K562 (cell line): ENCODE measurements around the gene RNF11. TPM values are rescaled to one million over a fixed set of nuclear protein-coding genes. Genes with fewer than 3 reads are reported as not detected.

Source experiments
- ATAC-seq: fragments of 200-7000 bp; cut with Tn5 transposase; 3 replicates; pipeline ENCODE4 v1.9.1; 2020; ENCODE audit warnings: moderate library complexity
- BruUV-seq: library from RNA; stranded (reverse); fragments of 400-500 nt; replicated peaks from 2 replicates; lab custom pipeline; 2021; lab: Mats Ljungman, UMichigan
- CTCF ChIA-PET: fragments of 300-600 bp; formaldehyde crosslinking; extraction: SDS; loops from one replicate; lab custom pipeline; 2021; ENCODE audit warnings: low intra/inter-chr PET ratio; lab: Yijun Ruan, JAX
- POLR2A ChIA-PET: fragments of 300-600, 350-650 bp; sonication (Branson Sonifier 250); formaldehyde crosslinking; extraction: SDS; loops from one replicate; lab custom pipeline; 2021; ENCODE audit warnings: antibody characterized with exemption, inconsistent platforms; lab: Yijun Ruan, JAX
- DNase-seq, 4 experiments: peaks; one replicate each; pipeline versions ENCODE4 v3.0.0 to v3.0.0-alpha.2; 2011 to 2018; ENCODE audit warnings: low spot score in 3 of 4, mixed read lengths in 3 of 4; ENCODE audit errors: extremely low read depth in 1 of 4
- FAIRE-seq: peaks from 2 replicates; lab custom pipeline; 2011; peaks lifted over from hg19 to GRCh38; lab: Jason Lieb, UNC
- H2AFZ ChIP-seq: 2 replicates; pipeline ENCODE4 v1.6.0; 2011; ENCODE audit warnings: low read depth, low read length, control low read depth, inconsistent platforms
- H3K27ac ChIP-seq: fragments of 200-600 bp; 3 replicates; pipeline ENCODE4 v1.8.0; 2011; ENCODE audit warnings: low read depth, mild to moderate bottlenecking, control low read depth, inconsistent platforms, low read length, moderate library complexity, mixed read lengths; ENCODE audit errors: extremely low read depth
- H3K27me3 ChIP-seq, 2 experiments: fragments of 300-600 bp in 1 of 2; 2 replicates in 1 of 2; 3 replicates in 1 of 2; pipeline versions ENCODE4 v1.6.0 to v1.8.0; 2011; ENCODE audit warnings: inconsistent platforms in 2 of 2, low read length in 2 of 2, mild to moderate bottlenecking in 1 of 2, mixed read lengths in 1 of 2, moderate library complexity in 1 of 2; ENCODE audit not compliant: control insufficient read depth in 2 of 2, insufficient read depth in 2 of 2
- H3K36me3 ChIP-seq: fragments of 300-600 bp; 3 replicates; pipeline ENCODE4 v1.8.0; 2011; ENCODE audit warnings: mild to moderate bottlenecking, low read length, inconsistent platforms; ENCODE audit not compliant: control insufficient read depth, insufficient read depth
- H3K4me1 ChIP-seq, 2 experiments: fragments of 200-600 bp in 1 of 2; replicated peaks in 1 of 2; 2 replicates in 1 of 2; 3 replicates in 1 of 2; pipeline versions ENCODE4 v1.5.1 to v1.8.0; 2011; ENCODE audit warnings: inconsistent platforms in 2 of 2, low read length in 2 of 2, mild to moderate bottlenecking in 1 of 2, mixed read lengths in 1 of 2, moderate library complexity in 1 of 2; ENCODE audit not compliant: control insufficient read depth in 2 of 2, insufficient read depth in 2 of 2
- H3K4me2 ChIP-seq: 2 replicates; pipeline ENCODE4 v1.6.1; 2011; ENCODE audit warnings: low read length, control low read depth, inconsistent platforms, mixed read lengths; ENCODE audit not compliant: insufficient read depth
- H3K4me3 ChIP-seq: fragments of 200-600 bp; sonication (generic), shearing (Covaris generic); 2 replicates; pipeline ENCODE4 v1.5.1; 2016; ENCODE audit warnings: control low read depth, inconsistent platforms
- H3K79me2 ChIP-seq: fragments of 200-600 bp; 3 replicates; pipeline ENCODE4 v1.8.0; 2011; ENCODE audit warnings: low read length, inconsistent platforms; ENCODE audit not compliant: control insufficient read depth, insufficient read depth
- H3K9ac ChIP-seq, 2 experiments: 2 replicates each; pipeline versions ENCODE4 v1.6.0 to v1.6.1; 2011; ENCODE audit warnings: low read depth in 2 of 2, low read length in 2 of 2, control low read depth in 1 of 2, inconsistent platforms in 1 of 2, mild to moderate bottlenecking in 1 of 2, mixed read lengths in 1 of 2; ENCODE audit not compliant: insufficient read depth in 1 of 2
- H3K9me1 ChIP-seq: one replicate; pipeline ENCODE4 v1.6.0; 2011; ENCODE audit warnings: inconsistent platforms, mild to moderate bottlenecking, low read length, moderate library complexity; ENCODE audit not compliant: control insufficient read depth, insufficient read depth
- H3K9me3 ChIP-seq: replicated peaks from 2 replicates; pipeline ENCODE4 v1.5.1; 2011; ENCODE audit warnings: low read depth, low read length, inconsistent platforms; ENCODE audit not compliant: control insufficient read depth, insufficient read depth
- H4K20me1 ChIP-seq: replicated peaks from 2 replicates; pipeline ENCODE4 v1.6.1; 2011; ENCODE audit warnings: low read length, inconsistent platforms, mixed read lengths; ENCODE audit not compliant: control insufficient read depth, insufficient read depth
- ZKSCAN3 ChIP-seq: fragments of 250-450 bp; sonication (Bioruptor Pico); IDR thresholded peaks from 2 replicates; pipeline ENCODE4 v1.4.0; 2020
- WGBS: fragments of 100-300 bp; shearing (Covaris generic); methylation state at CpG from one replicate; pipeline ENCODE4 v1.1.6; 2016; ENCODE audit warnings: low coverage, mixed read lengths; ENCODE audit not compliant: insufficient coverage; ENCODE audit errors: missing lambda C conversion rate; 5-methylcytosine and 5-hydroxymethylcytosine counted together
- in situ Hi-C: fragments of 300-500 bp; cut with MboI; formaldehyde crosslinking; loops from 4 replicates; pipeline ENCODE4 v1.15.0; 2018; ENCODE audit warnings: inconsistent platforms, mixed read lengths
- intact Hi-C: fragments of 100-400 bp; cut with micrococcal nuclease; formaldehyde crosslinking; loops from 2 replicates; pipeline ENCODE4 v1.14.2; 2022
- polyA plus RNA-seq, 8 experiments: library from polyadenylated mRNA; depleted of rRNA in 4 of 8; stranded (reverse) in 5 of 8; unstranded in 3 of 8; fragments of >200 nt; fragmentation: Nextera tagmentation in 2 of 8; fragmentation: Illumina TruSeq in 1 of 8; extraction: Ambion mirVana in 2 of 8; extraction: Trizol in 1 of 8; gene quantifications; 2 replicates each; pipeline versions ENCODE4 v1.2.1 to v1.2.3, GENCODE V29; 2011 to 2014; ENCODE audit warnings: inconsistent platforms in 1 of 8, missing spikeins in 1 of 8
- total RNA-seq, 7 experiments: library from RNA; depleted of rRNA in 6 of 7; stranded (reverse); fragments of >200 nt in 6 of 7; fragmentation: Illumina TruSeq in 2 of 7; extraction: Trizol in 2 of 7; gene quantifications; 2 replicates each; pipeline versions ENCODE4 v1.2.1 to v1.2.3, GENCODE V29; 2011 to 2021; ENCODE audit warnings: low replicate concordance in 1 of 7
- TF ChIP-seq, protein P1 (sequence below), 2 experiments: fragments of 450-650 bp; IDR thresholded peaks; 2 replicates each; pipeline ENCODE4 v1.6.1; 2016; ENCODE audit warnings: mild to moderate bottlenecking in 2 of 2, borderline replicate concordance in 1 of 2, low read depth in 1 of 2, moderate library complexity in 1 of 2

The RNF11 gene
- total and polyA plus RNA-seq, 9 of the 15 experiments (the other 6 are each of a cell fraction or from before 2014, with no cell fraction given) = 5.7 to 34.3 (median 23.1) TPM

DNA sequence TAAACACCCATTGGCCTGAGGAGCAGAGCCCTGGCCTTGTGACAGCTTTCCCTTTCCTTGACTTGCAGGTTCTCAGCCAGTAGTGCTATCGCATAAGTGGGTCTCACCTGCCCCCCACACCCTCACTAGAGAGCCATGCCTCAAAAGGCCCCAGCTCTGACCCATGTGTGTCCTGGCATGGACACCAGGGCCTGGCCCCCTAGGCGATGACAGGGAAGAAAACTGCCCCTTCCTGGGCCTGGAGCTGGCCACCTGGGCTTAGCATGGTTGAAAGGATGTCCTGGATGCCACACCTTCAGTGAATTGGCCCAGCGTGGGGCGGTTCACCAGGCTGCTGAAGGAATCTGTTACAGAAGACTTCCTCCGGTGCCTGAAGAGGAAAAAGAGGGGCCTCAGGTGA, 75.8 kb downstream of the RNF11 start:
- ATAC-seq (no peak), DNase-seq (no peak), FAIRE-seq (no peak)
- no peaks in the 10 kb centered on the region for H3K9me1 ChIP-seq
- peak overlapping the region in 1 of 2 experiments; percentile 37; a peak in 1 of 4 replicates for H3K9ac ChIP-seq
- no peaks in the 10 kb centered on the region for H4K20me1 ChIP-seq
- in situ Hi-C loops (no loop called here), intact Hi-C loops (no loop called here)
- no peaks in the 10 kb centered on the region for H3K79me2 ChIP-seq
- H3K9me3 ChIP-seq = no peaks in the 10 kb centered on the region; the same call in 1 of the 2 replicates
- H3K4me3 ChIP-seq = no peak overlapping the region
- POLR2A ChIA-PET = interaction anchor here (1.0 to 1.1 kb wide), 2 partner anchors 13 to 14 kb away, joined by 3 to 4 read pairs; no protein-coding TSS in a partner anchor
- no TSS peak for BruUV-seq
- WGBS = 55% methylated on average over 5 of the region's 5 CpGs
- H3K27me3 ChIP-seq = no peaks in the 10 kb centered on the region
- peaks cover 12 to 23% of the 10 kb centered on the region in 2 experiments; a peak in 4 of 5 replicates for H3K4me1 ChIP-seq
- H2AFZ ChIP-seq = no peak overlapping the region
- H3K36me3 ChIP-seq = no peaks in the 10 kb centered on the region
- CTCF ChIA-PET = no interaction called here
- no peak overlapping the region for H3K4me2 ChIP-seq
- TF ChIP-seq, protein P1, sequence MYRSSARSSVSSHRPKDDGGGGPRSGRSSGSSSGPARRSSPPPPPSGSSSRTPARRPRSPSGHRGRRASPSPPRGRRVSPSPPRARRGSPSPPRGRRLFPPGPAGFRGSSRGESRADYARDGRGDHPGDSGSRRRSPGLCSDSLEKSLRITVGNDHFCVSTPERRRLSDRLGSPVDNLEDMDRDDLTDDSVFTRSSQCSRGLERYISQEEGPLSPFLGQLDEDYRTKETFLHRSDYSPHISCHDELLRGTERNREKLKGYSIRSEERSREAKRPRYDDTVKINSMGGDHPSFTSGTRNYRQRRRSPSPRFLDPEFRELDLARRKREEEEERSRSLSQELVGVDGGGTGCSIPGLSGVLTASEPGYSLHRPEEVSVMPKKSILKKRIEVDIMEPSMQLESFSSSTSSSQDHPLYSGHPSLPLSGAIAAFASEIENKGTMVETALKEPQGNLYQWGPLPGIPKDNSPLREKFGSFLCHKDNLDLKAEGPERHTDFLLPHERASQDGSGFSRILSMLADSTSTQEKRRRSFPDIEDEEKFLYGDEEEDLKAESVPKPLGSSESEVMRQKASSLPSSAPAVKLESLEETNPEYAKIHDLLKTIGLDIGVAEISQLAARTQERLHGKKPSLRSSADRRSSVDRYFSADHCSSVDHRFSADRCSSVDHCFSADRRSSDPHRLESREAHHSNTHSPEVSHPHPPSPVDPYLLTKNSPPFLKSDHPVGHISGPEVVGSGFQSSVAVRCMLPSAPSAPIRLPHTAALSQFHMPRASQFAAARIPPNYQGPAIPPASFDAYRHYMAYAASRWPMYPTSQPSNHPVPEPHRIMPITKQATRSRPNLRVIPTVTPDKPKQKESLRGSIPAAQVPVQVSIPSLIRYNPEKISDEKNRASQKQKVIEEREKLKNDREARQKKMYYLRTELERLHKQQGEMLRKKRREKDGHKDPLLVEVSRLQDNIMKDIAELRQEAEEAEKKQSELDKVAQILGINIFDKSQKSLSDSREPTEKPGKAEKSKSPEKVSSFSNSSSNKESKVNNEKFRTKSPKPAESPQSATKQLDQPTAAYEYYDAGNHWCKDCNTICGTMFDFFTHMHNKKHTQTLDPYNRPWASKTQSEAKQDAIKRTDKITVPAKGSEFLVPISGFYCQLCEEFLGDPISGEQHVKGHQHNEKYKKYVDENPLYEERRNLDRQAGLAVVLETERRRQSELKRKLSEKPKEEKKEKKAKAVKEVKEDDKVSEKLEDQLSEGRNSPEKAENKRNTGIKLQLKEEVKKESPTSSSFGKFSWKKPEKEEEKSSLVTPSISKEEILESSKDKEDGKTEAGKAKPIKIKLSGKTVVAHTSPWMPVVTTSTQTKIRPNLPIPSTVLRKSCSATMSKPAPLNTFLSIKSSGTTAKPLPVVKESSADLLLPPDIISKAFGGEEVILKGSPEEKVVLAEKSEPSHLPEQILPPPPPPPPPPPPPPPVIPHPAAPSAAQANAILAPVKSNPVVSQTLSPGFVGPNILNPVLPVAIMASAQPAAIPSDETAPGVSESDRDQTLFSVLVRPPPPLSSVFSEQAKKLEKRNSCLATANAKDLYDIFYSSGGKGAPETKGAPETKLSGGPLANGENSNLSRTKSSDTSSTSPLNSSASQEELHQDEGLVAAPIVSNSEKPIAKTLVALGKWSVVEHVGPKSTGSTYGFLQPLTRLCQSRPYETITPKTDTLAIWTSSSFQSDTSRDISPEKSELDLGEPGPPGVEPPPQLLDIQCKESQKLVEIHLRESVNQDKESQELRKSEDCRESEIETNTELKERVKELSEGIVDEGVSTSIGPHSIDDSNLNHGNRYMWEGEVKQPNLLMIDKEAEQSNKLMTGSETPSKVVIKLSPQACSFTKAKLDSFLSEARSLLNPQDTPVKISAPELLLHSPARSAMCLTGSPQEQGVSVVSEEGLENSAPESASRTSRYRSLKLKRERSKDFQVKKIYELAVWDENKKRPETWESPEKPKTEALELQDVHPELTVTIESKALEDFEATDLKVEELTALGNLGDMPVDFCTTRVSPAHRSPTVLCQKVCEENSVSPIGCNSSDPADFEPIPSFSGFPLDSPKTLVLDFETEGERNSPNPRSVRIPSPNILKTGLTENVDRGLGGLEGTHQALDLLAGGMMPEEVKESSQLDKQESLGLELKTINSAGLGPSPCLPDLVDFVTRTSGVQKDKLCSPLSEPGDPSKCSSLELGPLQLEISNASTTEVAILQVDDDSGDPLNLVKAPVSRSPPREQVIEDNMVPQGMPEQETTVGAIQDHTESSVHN (IDR thresholded peaks at IDR 0.05; ENCODE audit: borderline replicate concordance in 1 of 2, low read depth in 1 of 2) = no peak
- TF ChIP-seq ZKSCAN3 (CRISPR knock-in tag) = no peak
- no peak overlapping the region for H3K27ac ChIP-seq
